Prostate gland (tissue), 2 donors: ENCODE data around the gene CCDC88A. TPM values are rescaled to one million over a fixed set of nuclear protein-coding genes. Genes with fewer than 3 reads are reported as not detected.

Source experiments
- DNase-seq: peaks from one replicate; pipeline ENCODE4 v3.0.0-alpha.2; 2019; ENCODE audit warnings: low spot score
- H3K27ac ChIP-seq, 2 donors: fragments of 200-600 bp; sonication (generic); 2 replicates each; pipeline ENCODE4 v1.5.1; 2017 to 2019
- H3K27me3 ChIP-seq: fragments of 200-600 bp; sonication (generic); replicated peaks from 2 replicates; pipeline ENCODE4 v1.5.1; 2019; ENCODE audit not compliant: insufficient read depth
- H3K36me3 ChIP-seq, 2 donors: fragments of 200-600 bp; sonication (generic); 1 replicate in 1 of 2; 2 replicates in 1 of 2; pipeline versions ENCODE4 v1.5.1 to v1.8.1; 2017 to 2019
- H3K4me1 ChIP-seq: fragments of 200-600 bp; sonication (generic); replicated peaks from 2 replicates; pipeline ENCODE4 v1.5.1; 2019
- H3K4me3 ChIP-seq, 2 donors: fragments of 200-600 bp; sonication (generic); 2 replicates each; pipeline ENCODE4 v1.5.1; 2017 to 2019
- H3K9me3 ChIP-seq: fragments of 200-600 bp; sonication (generic); 2 replicates; pipeline ENCODE4 v1.5.1; 2017
- CTCF ChIP-seq, 4 experiments: fragments of 200-600 bp in 2 of 4; fragments of 450-650 bp in 2 of 4; sonication (generic) in 2 of 4; IDR thresholded peaks; 1 replicate in 3 of 4; 2 replicates in 1 of 4; pipeline ENCODE4 v1.5.1; 2016 to 2019; ENCODE audit warnings: antibody characterized with exemption in 4 of 4, mild to moderate bottlenecking in 2 of 4, moderate library complexity in 2 of 4
- POLR2A ChIP-seq: fragments of 450-650 bp; IDR thresholded peaks from one replicate; pipeline ENCODE4 v1.6.1; 2016; ENCODE audit warnings: antibody characterized with exemption, mild to moderate bottlenecking
- POLR2AphosphoS5 ChIP-seq: sonication (generic); formaldehyde crosslinking; IDR thresholded peaks from one replicate; pipeline ENCODE4 v1.6.1; 2017; ENCODE audit warnings: antibody characterized with exemption
- WGBS: methylation state at CpG from one replicate; pipeline ENCODE4 v1.1.5; 2018; 5-methylcytosine and 5-hydroxymethylcytosine counted together
- intact Hi-C: fragments of 100-400 bp; cut with DNase I; formaldehyde crosslinking; loops from one replicate; pipeline ENCODE4 v1.14.2; 2022
- total RNA-seq, 2 donors: library from RNA; depleted of rRNA; stranded (reverse); fragments of >200 nt; gene quantifications; one replicate each; pipeline ENCODE4 v1.1.0, GENCODE V29; 2016

The CCDC88A gene
- total RNA-seq, 2 donors from 2014 or later = 16.8 to 43.7 TPM

GRCh38 chr2:55430211-55430975, 10.7 kb upstream of the CCDC88A start:
- H3K27ac ChIP-seq = no peak overlapping the region

GRCh38 chr2:55428258-55428657, 8.6 kb upstream of the CCDC88A start:
- no peak for DNase-seq
- Histone ChIP-seq H3K27me3 (no peaks in the 10 kb centered on the region), H3K36me3 (no peaks in the 10 kb centered on the region), H3K27ac (no peak overlapping the region), H3K4me3 (no peak overlapping the region), H3K4me1 (no peaks in the 10 kb centered on the region), H3K9me3 (no peaks in the 10 kb centered on the region)
- 90% methylated on average over 3 of the region's 3 CpGs for WGBS
- TF ChIP-seq POLR2AphosphoS5 = no peak
- no peak for TF ChIP-seq POLR2A
- no peak for TF ChIP-seq CTCF (IDR thresholded peaks at IDR 0.05)
- intact Hi-C loops = no loop called here

More at GRCh38 chr2:55430211-55430975, 10.7 kb upstream of the CCDC88A start:
- no peak for TF ChIP-seq POLR2AphosphoS5
- TF ChIP-seq POLR2A = no peak
- no peak for TF ChIP-seq CTCF (IDR thresholded peaks at IDR 0.05)
- no peaks in the 10 kb centered on the region for H3K36me3 ChIP-seq
- H3K4me3 ChIP-seq = no peak overlapping the region
- H3K9me3 ChIP-seq = no peaks in the 10 kb centered on the region
- DNase-seq = no peak
- intact Hi-C loops = no loop called here
- H3K27me3 ChIP-seq = no peaks in the 10 kb centered on the region
- no peaks in the 10 kb centered on the region for H3K4me1 ChIP-seq
- WGBS = 35% methylated on average over 3 of the region's 3 CpGs

GRCh38 chr2:55425431-55425831, 5.8 kb upstream of the CCDC88A start:
- H3K9me3 ChIP-seq = no peaks in the 10 kb centered on the region
- intact Hi-C loops = no loop called here
- DNase-seq = no peak
- H3K4me3 ChIP-seq = no peak overlapping the region
- 87% methylated on average over 3 of the region's 3 CpGs for WGBS
- H3K27ac ChIP-seq = no peak overlapping the region
- H3K4me1 ChIP-seq = no peaks in the 10 kb centered on the region
- no peaks in the 10 kb centered on the region for H3K27me3 ChIP-seq
- TF ChIP-seq CTCF (IDR thresholded peaks at IDR 0.05) = no peak
- no peak for TF ChIP-seq POLR2A
- no peak for TF ChIP-seq POLR2AphosphoS5
- no peaks in the 10 kb centered on the region for H3K36me3 ChIP-seq

GRCh38 chr2:55422876-55423665, 3.4 kb upstream of the CCDC88A start:
- H3K4me3 ChIP-seq = no peak overlapping the region
- intact Hi-C loops = no loop called here
- DNase-seq = no peak
- no peaks in the 10 kb centered on the region for H3K36me3 ChIP-seq
- H3K4me1 ChIP-seq = no peaks in the 10 kb centered on the region
- H3K9me3 ChIP-seq = no peaks in the 10 kb centered on the region
- WGBS = 69% methylated on average over 4 of the region's 4 CpGs
- H3K27ac ChIP-seq = no peak overlapping the region
- no peak for TF ChIP-seq POLR2AphosphoS5
- no peaks in the 10 kb centered on the region for H3K27me3 ChIP-seq

- H3K36me3 ChIP-seq = no peaks in the 10 kb centered on the region
- intact Hi-C loops = no loop called here
- no peak overlapping the region for H3K4me3 ChIP-seq
- 95% methylated on average over 5 of the region's 5 CpGs for WGBS
- TF ChIP-seq CTCF (IDR thresholded peaks at IDR 0.05) (no peak), POLR2AphosphoS5 (no peak), POLR2A (no peak)
- no peaks in the 10 kb centered on the region for H3K9me3 ChIP-seq
- H3K27me3 ChIP-seq = no peaks in the 10 kb centered on the region
- DNase-seq = no peak
- no peak overlapping the region for H3K27ac ChIP-seq
- no peaks in the 10 kb centered on the region for H3K4me1 ChIP-seq
These were observed 1.7 kb upstream of the CCDC88A start for GRCh38 chr2:55421326-55421725.
